Measurements from ENCODE around the gene MYO1C.

Gene MYO1C

DNA sequence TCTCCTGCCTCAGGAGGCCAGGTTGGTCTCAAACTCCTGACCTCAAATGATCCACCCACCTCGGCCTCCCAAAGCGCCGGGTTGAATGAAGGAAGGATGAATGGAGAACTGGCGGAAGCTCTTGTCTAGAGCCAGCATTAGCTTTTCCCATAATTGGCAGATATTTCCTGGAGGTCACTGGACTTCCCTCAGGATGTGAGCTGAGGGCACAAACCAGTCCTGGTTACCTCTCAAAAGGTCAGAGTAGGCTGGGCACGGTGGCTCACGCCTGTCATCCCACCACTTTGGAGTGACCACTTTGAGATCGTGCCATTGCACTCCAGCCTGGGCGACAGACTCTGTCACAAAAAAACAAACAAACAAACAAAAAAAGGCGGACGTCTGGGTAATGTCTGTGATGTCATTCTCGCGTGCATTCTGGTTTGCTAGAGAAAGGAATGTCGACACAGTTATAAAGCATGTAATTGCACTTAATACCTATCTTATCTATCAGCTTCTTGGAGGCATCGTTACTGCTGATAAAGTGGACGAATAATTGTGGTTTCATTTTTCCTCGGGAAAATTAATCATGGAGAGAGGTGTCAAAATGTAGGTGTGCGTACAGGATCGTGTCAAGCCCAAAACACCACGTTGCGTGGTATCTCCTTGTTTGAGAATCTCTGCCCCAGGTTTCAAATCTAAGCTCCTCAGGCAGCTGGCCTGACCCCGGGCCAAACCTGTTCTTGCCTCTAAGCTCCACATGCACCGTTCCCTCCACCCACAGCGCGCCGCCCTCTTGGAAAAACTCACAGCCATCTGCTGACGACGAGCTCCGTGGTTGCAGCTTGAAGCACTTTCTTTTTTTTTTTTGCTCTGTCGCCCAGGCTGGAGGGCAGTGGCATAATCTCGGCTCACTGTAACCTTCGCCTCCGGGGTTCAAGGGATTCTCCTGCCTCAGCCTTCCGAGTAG lies 30.0 kb downstream of the MYO1C start:
- TF ChIP-seq, protein P1, sequence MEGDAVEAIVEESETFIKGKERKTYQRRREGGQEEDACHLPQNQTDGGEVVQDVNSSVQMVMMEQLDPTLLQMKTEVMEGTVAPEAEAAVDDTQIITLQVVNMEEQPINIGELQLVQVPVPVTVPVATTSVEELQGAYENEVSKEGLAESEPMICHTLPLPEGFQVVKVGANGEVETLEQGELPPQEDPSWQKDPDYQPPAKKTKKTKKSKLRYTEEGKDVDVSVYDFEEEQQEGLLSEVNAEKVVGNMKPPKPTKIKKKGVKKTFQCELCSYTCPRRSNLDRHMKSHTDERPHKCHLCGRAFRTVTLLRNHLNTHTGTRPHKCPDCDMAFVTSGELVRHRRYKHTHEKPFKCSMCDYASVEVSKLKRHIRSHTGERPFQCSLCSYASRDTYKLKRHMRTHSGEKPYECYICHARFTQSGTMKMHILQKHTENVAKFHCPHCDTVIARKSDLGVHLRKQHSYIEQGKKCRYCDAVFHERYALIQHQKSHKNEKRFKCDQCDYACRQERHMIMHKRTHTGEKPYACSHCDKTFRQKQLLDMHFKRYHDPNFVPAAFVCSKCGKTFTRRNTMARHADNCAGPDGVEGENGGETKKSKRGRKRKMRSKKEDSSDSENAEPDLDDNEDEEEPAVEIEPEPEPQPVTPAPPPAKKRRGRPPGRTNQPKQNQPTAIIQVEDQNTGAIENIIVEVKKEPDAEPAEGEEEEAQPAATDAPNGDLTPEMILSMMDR (IDR thresholded peaks at IDR 0.05) = no peak

DNA sequence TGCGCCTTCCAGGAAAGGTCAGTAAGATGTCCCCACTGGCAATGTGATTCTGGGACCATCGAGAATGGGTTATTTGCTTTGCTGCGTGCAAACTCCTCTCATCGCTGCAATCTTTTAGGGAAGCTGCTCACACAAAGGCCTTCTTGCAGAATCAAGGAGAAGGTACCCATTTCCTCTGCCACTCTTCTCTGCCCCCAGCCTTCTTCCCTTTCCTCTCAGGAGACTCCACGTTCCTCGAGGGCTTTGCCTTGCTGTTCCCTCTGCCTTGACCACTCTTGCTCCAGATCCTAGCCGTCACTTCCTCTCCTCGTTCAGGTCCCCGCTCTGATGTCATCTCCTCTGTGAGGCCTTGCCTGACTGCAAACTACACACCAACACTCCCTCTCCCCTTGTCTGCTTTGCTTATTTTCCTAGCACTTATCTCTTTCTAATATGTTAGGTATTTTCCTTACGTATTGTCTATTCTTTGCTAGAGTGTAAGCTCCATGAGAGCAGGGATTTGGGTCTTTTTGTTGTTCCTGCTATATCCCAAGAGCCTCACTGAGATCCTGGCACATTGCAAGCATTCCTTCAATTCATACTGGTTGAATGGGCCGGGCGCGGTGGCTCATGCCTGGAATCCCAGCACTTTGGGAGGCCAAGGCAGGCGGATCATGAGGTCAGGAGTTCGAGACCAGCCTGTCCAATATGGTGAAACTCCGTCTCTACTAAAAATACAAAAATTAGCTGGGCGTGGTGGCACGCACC lies 31.1 kb downstream of the MYO1C start:
- TF ChIP-seq, protein P1 (IDR thresholded peaks at IDR 0.05) = no peak

DNA sequence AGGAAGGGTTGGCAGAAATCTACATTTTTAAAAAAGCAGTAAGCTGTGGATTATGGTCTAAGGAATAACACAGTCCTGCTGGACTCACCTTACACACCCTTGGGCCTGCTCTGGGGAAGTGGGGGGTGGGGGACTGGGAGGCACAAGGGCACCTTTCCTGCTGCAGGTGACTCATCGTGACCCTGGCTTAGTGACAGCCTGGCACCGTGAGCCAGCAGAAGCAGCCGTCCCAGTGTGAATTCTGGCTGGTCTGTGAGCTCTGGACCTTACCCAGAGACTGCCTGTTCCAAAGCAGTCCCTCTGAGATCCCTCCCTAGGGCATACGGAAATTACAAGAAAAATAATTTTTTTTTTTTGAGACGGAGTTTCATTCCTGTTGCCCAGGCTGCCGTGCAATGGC lies 32.3 kb downstream of the MYO1C start:
- TF ChIP-seq, protein P1 (IDR thresholded peaks at IDR 0.05) = no peak

DNA sequence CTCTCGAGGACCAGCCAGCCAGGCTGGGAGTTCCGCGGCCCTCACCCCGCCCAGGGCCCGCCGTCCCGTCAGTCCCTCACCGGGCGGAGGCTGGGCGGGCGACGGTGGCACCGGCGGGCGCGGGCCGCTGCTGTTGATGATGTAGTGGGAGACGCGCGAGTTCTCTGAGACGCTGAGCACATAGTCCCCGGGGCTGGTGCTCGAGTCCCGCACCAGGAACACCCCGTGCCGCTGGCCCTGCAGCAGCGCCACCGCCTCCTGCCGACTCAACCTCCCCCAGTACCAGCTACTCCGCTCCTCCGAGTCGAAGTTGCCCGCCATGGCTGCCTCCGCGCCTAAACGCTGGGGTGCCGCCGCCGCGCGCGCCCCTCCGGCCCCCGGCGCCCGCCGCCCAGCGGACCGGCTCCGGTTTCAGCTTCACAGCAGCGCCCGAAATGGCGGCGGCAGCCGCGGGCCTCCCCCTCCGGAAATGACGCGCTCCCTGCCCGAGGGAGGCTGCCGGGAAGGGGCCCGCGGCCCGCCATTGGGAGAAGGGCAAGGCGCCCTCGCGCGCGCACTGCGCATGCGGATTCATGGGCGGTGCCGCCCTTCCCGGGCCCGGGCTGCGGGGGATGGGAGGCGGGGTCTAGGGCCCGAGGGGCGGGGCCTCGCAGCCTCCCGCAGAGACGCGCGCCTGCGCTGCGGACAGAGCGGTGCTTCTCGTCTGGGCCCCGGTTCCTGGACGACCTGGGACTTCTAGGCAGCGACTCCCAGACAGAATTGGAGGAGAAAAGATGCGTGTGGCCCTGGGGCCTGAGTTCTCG lies 36.5 kb downstream of the MYO1C start, which contains the start of gene CRK:
Gene CRK, minus strand, starts transcription at position 436 of the 803 bp plus-strand sequence. Its CDS starts 115 bp downstream, at position 321.
- TF ChIP-seq, protein P1 (IDR thresholded peaks at IDR 0.05) = no peak

DNA sequence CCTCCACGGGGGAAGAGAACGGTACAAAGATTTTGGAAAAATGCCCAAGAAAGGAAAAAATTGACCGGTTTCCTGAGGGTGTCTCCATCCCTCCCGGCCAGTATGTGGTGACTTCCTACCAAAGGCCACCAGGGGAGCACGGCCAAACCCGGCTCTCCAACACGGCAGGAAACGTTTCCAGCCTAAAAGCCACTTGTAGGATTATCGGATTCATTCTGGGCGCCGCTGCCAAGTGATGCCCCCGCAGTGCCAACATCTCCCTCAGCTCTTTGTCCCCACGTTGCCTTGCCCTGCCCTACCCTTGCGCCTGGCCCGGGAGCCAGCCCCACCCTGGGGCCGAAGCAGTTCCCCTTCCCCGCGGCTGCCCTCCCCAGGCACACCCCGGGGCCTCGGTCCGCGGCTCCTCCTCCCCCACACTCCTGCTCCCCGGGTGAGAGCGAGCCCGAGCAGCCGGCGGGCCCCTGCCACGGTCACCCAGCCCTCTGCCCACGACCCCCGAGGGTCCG lies 37.1 kb downstream of the MYO1C start:
- TF ChIP-seq, protein P1 (IDR thresholded peaks at IDR 0.05) = peak; percentile 40; the same call in 1 of the 2 replicates

DNA sequence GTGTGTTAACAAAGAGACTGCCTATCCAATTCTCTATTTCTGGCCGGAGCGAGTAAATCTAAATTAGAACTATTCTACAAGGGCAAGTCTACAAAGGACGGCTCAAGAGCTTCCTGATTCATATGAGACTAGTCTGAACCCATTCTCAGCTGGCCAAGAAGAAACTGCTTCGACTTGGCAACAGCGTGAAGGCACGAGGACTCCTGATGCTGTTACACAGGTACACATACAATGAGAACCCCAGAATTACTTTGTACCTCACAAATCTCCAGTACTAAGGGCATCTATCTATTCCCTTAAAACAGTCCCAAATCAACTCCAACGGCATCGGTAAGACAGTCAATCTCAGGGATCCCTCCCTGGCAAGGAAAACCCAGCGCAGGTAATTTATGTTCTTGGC lies 37.9 kb downstream of the MYO1C start:
- TF ChIP-seq, protein P1 (IDR thresholded peaks at IDR 0.05) = no peak

DNA sequence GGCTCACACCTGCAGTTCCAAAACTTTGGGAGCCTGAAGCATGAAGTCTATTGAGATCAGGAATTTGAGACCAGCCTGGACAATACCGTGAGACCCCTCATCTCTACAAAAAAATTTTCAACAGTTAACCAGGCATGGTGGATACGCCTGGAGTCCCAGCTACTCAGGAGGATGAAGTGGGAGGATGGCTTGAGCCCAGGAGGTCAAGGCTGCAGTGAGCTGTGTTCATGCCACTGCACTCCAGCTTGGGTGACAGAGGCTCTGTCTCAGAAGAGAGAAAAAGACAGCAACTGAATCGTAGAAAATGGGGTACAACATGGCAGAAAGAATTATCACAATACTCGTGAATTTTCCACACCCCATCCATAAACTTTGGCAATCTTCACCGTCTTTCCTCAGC lies 39.6 kb downstream of the MYO1C start:
- TF ChIP-seq, protein P1 (IDR thresholded peaks at IDR 0.05) = no peak

Data from LNCAP (cell line).